Measurements from ENCODE around the gene RBMS1.
A peak's percentile ranks its signal among the peaks of the same experiment; 100 is the strongest.
"Not testable (repeated sequence)": the region's sequence is repeated elsewhere in the genome, so short reads cannot be mapped to it uniquely, and the experiment has no call there.

The RBMS1 gene

DNA sequence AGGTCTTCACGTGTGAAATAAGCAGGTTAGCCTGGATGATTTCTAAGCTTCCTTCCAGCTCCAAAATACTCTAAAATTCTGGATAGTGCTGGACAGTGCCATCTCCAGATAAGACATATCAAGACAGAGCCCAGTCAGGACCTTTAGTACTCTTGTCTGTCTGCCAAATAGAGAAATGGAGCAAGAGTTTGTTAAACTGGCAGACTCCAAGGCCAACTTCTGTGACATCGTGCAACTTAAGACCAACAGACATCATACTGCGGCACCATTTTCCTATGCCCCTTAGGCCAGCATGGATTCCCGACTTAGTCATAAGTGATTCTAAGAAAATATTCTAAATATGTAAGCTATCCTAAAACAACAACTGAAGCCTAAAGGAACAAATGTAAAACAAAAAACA lies 118.6 kb downstream of the RBMS1 start:
- H3K4me1 Mint-ChIP-seq, result peaks cover 69% of the 10 kb centered on the region
- no peak for DNase-seq (ENCODE audit: low spot score in 2 of 2)
- H3K27ac Mint-ChIP-seq (ENCODE audit: low read depth), result no peak overlapping the region

GRCh38 chr2:160373666-160374065 lies 119.9 kb downstream of the RBMS1 start:
- H3K4me1 Mint-ChIP-seq, result peaks cover 69% of the 10 kb centered on the region
- H3K36me3 Mint-ChIP-seq (ENCODE audit: insufficient read depth), result peaks cover 6% of the 10 kb centered on the region
- no peaks in the 10 kb centered on the region for H3K27me3 Mint-ChIP-seq
- no peaks in the 10 kb centered on the region for H3K9me3 Mint-ChIP-seq
- DNase-seq (ENCODE audit: low spot score in 2 of 2), result no peak
- peak overlapping the region; percentile 30 for H3K27ac Mint-ChIP-seq (ENCODE audit: low read depth)
- H3K4me3 Mint-ChIP-seq, result peak overlapping the region; percentile 0
- no peak for ATAC-seq (replicated peaks; ENCODE audit: extremely low read depth, poor library complexity, severe bottlenecking)

More for the DNA sequence above, 118.6 kb downstream of the RBMS1 start:
- Mint-ChIP-seq H3K9me3 (no peaks in the 10 kb centered on the region), H3K4me3 (no peak overlapping the region), H3K36me3 (ENCODE audit: insufficient read depth) (peaks cover 2% of the 10 kb centered on the region), H3K27me3 (no peaks in the 10 kb centered on the region)
- no peak for ATAC-seq (replicated peaks; ENCODE audit: extremely low read depth, poor library complexity, severe bottlenecking)

- Mint-ChIP-seq H3K9me3 (no peaks in the 10 kb centered on the region), H3K4me1 (peaks cover 72% of the 10 kb centered on the region), H3K27ac (ENCODE audit: low read depth) (peak overlapping the region; percentile 30), H3K36me3 (ENCODE audit: insufficient read depth) (peaks cover 7% of the 10 kb centered on the region), H3K27me3 (no peaks in the 10 kb centered on the region), H3K4me3 (peak overlapping the region; percentile 0)
- ATAC-seq (replicated peaks; ENCODE audit: extremely low read depth, poor library complexity, severe bottlenecking) (no peak), DNase-seq (ENCODE audit: low spot score in 2 of 2) (no peak)
Measured at GRCh38 chr2:160373263-160373662, 120.3 kb downstream of the RBMS1 start.

GRCh38 chr2:160372585-160372984 lies 121.0 kb downstream of the RBMS1 start:
- ATAC-seq (replicated peaks; ENCODE audit: extremely low read depth, poor library complexity, severe bottlenecking) (no peak), DNase-seq (ENCODE audit: low spot score in 2 of 2) (no peak)
- peaks cover 7% of the 10 kb centered on the region for H3K36me3 Mint-ChIP-seq (ENCODE audit: insufficient read depth)
- H3K9me3 Mint-ChIP-seq, result no peaks in the 10 kb centered on the region
- H3K4me3 Mint-ChIP-seq, result no peak overlapping the region
- H3K4me1 Mint-ChIP-seq, result peaks cover 77% of the 10 kb centered on the region
- H3K27ac Mint-ChIP-seq (ENCODE audit: low read depth), result peak overlapping the region; percentile 50
- no peaks in the 10 kb centered on the region for H3K27me3 Mint-ChIP-seq

DNA sequence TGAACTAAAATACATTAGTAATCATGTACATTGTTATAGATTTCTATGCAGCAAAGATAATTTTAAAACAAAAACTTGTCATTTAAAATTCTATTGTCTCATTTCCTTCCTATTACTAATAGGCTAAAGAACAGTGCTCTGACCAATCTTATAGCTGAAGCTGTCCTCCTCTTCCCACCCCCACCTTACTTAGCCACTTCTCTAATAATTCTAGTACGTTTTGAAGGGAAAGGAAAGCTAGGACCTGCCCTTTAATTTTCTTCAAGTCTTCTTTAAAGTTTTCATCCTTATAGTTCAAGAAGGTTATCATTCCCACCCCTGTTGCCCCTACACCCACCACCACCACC lies 121.6 kb downstream of the RBMS1 start:
- H3K27me3 Mint-ChIP-seq, result no peaks in the 10 kb centered on the region
- H3K4me1 Mint-ChIP-seq, result peaks cover 71% of the 10 kb centered on the region
- peak overlapping the region; percentile 50 for H3K27ac Mint-ChIP-seq (ENCODE audit: low read depth)
- ATAC-seq (replicated peaks; ENCODE audit: extremely low read depth, poor library complexity, severe bottlenecking) (no peak), DNase-seq (ENCODE audit: low spot score in 2 of 2) (no peak)
- peaks cover 6% of the 10 kb centered on the region for H3K36me3 Mint-ChIP-seq (ENCODE audit: insufficient read depth)
- H3K4me3 Mint-ChIP-seq, result no peak overlapping the region
- H3K9me3 Mint-ChIP-seq, result no peaks in the 10 kb centered on the region

DNA sequence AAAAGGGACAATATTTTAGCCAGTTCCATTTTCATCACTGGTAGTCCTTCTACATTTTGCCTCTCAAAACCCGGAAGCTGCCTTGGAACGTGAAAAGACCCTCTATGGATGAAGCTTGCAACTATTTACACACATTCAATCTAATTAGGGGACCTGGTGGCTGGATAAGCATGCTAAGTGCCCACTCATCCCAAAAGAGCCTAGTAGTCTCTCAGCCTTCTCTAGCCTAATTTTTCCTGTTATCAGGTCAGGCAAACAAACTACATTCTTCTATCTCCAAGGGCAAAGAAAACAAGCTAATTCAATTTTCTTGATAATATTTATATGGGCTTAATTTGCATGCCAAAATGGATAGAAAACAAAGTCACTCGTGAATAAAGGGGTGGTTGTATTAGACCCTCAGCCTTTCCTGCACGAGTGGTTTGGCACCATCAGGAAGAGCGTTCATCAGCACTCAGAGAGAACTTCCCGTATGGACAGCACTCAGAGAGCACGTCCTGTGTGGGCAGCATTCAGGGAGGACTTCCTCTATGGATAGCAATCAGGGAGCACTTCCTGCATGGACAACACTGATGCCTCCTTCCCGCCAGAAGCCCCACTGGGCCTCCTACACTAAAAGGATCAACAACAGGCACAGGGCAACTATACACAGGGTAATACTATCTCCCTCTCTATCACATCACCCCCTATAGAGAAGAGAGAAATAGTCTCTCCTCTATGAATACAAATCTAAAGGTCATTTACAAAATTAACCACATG lies 122.2 kb downstream of the RBMS1 start:
- no peak for DNase-seq (ENCODE audit: low spot score in 2 of 2)
- Mint-ChIP-seq H3K4me1 (peaks cover 67% of the 10 kb centered on the region), H3K27me3 (no peaks in the 10 kb centered on the region), H3K4me3 (no peak overlapping the region), H3K27ac (ENCODE audit: low read depth) (peak overlapping the region; percentile 50), H3K9me3 (no peaks in the 10 kb centered on the region), H3K36me3 (ENCODE audit: insufficient read depth) (peaks cover 9% of the 10 kb centered on the region)
- no peak for ATAC-seq (replicated peaks; ENCODE audit: extremely low read depth, poor library complexity, severe bottlenecking)

DNA sequence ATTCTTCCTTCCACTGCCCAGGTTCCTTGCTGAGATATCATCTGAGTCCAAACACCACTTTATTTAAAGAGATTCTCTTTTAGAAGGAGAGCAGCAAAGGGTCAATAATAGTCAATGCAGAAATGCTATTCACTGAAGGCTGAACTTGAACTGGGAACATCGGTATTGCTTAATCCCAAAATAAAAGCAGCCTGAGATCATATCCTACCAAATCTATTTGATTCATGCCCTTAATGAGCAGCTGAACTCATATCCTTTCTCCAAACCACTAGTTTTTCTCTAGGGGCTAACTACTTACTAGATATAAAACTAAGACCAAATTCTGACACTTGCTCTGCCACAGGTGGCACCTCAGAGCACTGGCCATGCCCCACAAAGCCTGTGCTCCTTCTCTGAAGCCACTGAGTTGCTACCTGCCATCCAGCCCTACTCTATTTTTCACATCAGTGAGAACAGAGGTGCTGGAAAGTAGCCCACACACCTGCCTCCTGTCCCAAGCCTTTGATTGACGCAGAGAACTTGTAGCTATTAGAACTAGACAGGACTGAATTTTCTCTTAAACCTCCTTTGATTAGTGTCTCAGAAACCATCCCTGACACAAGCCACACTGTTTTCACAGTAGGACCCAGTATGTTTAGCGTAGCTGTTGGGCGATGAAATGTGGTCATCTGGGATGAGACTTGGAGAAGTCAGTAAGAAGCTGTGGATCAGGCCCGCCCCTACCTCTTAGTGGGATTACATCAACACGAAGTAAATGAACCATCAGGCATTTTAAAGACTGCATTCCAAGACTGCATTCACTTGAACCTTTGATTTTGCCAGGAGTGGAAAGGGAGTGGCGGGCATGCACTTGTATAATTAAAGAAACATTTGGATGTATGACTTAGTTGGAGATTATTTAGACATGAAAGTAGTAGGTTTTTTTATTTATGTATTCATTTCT lies 124.3 kb downstream of the RBMS1 start:
- H3K9me3 Mint-ChIP-seq, result no peaks in the 10 kb centered on the region
- H3K27me3 Mint-ChIP-seq, result no peaks in the 10 kb centered on the region
- H3K4me1 Mint-ChIP-seq, result peaks cover 73% of the 10 kb centered on the region
- no peak for ATAC-seq (replicated peaks; ENCODE audit: extremely low read depth, poor library complexity, severe bottlenecking)
- H3K27ac Mint-ChIP-seq (ENCODE audit: low read depth), result peak overlapping the region; percentile 59
- H3K4me3 Mint-ChIP-seq, result peak overlapping the region; percentile 43
- peaks cover 20% of the 10 kb centered on the region for H3K36me3 Mint-ChIP-seq (ENCODE audit: insufficient read depth)
- DNase-seq (ENCODE audit: low spot score in 2 of 2), result no peak

DNA sequence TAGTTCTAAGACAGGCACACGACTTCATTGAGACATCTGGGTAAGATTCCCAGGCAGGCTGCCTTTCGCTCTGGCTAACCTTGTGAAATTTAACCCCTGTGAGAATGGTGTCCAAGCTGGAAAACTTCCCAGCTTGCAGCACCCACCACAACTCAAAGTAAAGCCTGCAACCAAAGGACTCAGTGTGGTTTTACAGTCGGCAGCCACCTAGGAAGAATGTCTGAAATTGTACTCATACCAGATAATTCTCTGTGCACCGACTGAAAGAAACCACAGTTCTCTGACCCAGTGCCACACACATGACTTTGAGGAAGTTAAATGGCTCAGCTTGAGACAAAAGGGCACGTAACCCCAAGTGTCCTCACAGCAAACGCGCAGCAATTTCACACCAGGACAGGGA lies 125.7 kb downstream of the RBMS1 start:
- H3K9me3 Mint-ChIP-seq, result no peaks in the 10 kb centered on the region

GRCh38 chr2:160367139-160367538 lies 126.5 kb downstream of the RBMS1 start:
- peaks cover 69% of the 10 kb centered on the region for H3K4me1 Mint-ChIP-seq
- H3K27ac Mint-ChIP-seq (ENCODE audit: low read depth); H3K27me3 Mint-ChIP-seq; DNase-seq (ENCODE audit: low spot score in 2 of 2); H3K9me3 Mint-ChIP-seq; H3K4me3 Mint-ChIP-seq; ATAC-seq (replicated peaks; ENCODE audit: extremely low read depth, poor library complexity, severe bottlenecking): not testable (repeated sequence)
- peaks cover 29% of the 10 kb centered on the region for H3K36me3 Mint-ChIP-seq (ENCODE audit: insufficient read depth)

More for the DNA sequence above, 125.7 kb downstream of the RBMS1 start:
- Mint-ChIP-seq H3K4me1 (peaks cover 71% of the 10 kb centered on the region), H3K27me3 (no peaks in the 10 kb centered on the region), H3K36me3 (ENCODE audit: insufficient read depth) (peaks cover 23% of the 10 kb centered on the region), H3K27ac (ENCODE audit: low read depth) (peak overlapping the region; percentile 44), H3K4me3 (peak overlapping the region; percentile 60)
- no peak for DNase-seq (ENCODE audit: low spot score in 2 of 2)
- no peak for ATAC-seq (replicated peaks; ENCODE audit: extremely low read depth, poor library complexity, severe bottlenecking)

DNA sequence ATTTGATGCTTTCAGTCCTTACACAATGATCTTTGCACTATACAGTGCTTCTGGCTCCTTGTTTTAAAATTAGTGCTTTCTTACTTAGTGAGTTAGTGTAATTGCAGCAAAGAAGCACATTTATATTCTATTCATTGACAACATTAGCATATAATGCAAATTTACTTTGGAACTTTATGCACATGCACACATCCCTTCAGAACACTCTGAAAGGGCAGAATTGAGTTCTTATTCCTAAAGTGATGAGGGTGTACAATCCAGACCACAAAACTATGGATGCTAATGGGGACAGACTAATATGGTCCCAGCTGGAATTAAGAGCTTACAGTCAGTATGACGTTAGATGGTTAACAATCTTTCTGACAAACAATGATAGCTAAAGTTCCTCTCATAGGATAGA lies 127.1 kb downstream of the RBMS1 start:
- Mint-ChIP-seq H3K4me1 (peaks cover 64% of the 10 kb centered on the region), H3K36me3 (ENCODE audit: insufficient read depth) (peaks cover 29% of the 10 kb centered on the region), H3K4me3 (no peak overlapping the region), H3K27ac (ENCODE audit: low read depth) (no peak overlapping the region), H3K27me3 (no peaks in the 10 kb centered on the region), H3K9me3 (no peaks in the 10 kb centered on the region)
- DNase-seq (ENCODE audit: low spot score in 2 of 2), result no peak
- no peak for ATAC-seq (replicated peaks; ENCODE audit: extremely low read depth, poor library complexity, severe bottlenecking)

DNA sequence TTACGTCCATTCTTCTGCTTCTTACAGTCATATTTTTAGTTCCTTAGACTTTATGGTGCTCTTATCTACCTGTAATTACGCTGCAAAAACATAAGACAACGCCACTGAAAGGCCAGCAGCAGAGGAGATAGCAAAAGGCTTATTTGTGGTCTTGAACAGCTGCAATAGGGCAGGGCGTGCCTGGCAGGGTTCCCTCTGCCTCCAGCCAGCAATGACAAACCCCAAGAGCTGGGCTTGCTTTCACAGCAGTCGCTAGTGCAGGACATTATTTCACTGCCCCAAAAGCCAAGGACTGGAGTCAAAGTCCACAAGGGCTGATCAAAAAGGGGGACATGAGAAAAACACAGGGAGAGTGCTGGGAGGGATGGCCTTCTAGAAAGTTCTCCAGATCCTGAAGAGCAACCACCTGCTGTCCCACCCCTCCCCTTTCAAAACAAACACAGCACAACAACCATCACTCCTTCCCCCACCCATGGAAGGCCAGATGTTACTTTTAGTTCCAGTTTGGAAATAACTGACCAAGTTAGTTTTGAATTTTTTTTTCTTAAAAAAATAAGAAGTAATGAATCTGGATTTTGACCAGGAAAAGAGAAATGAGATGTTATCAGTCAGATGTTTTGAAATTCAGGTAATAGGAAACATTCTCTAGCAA lies 127.8 kb downstream of the RBMS1 start:
- no peak overlapping the region for H3K4me3 Mint-ChIP-seq
- ATAC-seq (replicated peaks; ENCODE audit: extremely low read depth, poor library complexity, severe bottlenecking) (no peak), DNase-seq (ENCODE audit: low spot score in 2 of 2) (no peak)
- H3K4me1 Mint-ChIP-seq, result peaks cover 60% of the 10 kb centered on the region
- H3K27me3 Mint-ChIP-seq, result no peaks in the 10 kb centered on the region
- H3K9me3 Mint-ChIP-seq, result no peaks in the 10 kb centered on the region
- peaks cover 29% of the 10 kb centered on the region for H3K36me3 Mint-ChIP-seq (ENCODE audit: insufficient read depth)
- peak overlapping the region; percentile 81 for H3K27ac Mint-ChIP-seq (ENCODE audit: low read depth)

DNA sequence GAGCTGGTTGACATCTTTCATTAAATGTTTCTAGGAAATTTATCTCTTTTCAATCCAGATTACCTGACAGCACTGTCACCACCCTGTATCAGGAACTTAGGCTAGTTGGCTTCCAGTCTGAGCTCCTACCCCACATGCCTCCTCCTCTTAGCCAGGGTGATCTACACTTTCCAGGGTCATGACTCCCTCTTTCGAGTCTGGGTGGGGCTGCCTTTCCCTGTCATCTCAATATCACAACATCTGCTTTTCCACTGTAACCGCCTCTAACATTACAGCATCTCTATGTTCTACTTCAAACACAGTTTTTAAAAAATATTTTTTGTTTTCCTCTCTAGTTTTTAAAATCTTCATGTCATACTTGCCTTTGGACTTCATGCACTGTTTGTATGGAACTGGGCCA lies 129.2 kb downstream of the RBMS1 start:
- Mint-ChIP-seq H3K27me3 (no peaks in the 10 kb centered on the region), H3K4me1 (peaks cover 61% of the 10 kb centered on the region), H3K27ac (ENCODE audit: low read depth) (peak overlapping the region; percentile 81), H3K9me3 (no peaks in the 10 kb centered on the region), H3K4me3 (no peak overlapping the region), H3K36me3 (ENCODE audit: insufficient read depth) (peaks cover 32% of the 10 kb centered on the region)
- DNase-seq (ENCODE audit: low spot score in 2 of 2) (no peak), ATAC-seq (replicated peaks; ENCODE audit: extremely low read depth, poor library complexity, severe bottlenecking) (no peak)

Data from central memory CD8-positive, alpha-beta T cell (primary cell).